ENCODE measurements around the gene FAM174B.

FAM174B gene

DNA sequence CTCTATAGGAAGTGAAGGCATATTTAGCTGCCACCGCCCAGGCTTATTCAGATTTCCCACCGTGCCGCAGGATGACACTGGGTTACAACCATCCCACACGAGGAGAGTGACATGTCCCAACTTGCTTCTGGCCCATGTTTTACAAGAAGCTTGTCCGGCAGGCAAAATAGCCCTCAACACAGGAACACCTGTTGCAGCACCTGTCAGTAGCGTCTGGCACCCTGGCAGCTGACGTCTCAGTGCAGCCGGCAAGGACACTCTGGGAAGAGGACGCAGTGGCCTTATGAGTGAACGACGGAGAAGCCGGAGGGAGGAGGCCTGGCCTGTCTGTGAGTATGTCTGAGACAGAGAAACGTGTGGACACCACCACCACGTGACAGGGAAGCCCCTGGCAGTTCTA, 32.1 kb downstream of the FAM174B start:
- H3K9me3 ChIP-seq (ENCODE audit: low read length): no peaks in the 10 kb centered on the region
- no peak overlapping the region for H3K4me3 ChIP-seq (ENCODE audit: low read depth, low read length, poor library complexity, severe bottlenecking)
- H3K27ac ChIP-seq (ENCODE audit: low read depth, low read length, poor library complexity, severe bottlenecking): no peak overlapping the region
- no peak overlapping the region for H2AFZ ChIP-seq (ENCODE audit: low read length)
- no peaks in the 10 kb centered on the region for H3K9me2 ChIP-seq (ENCODE audit: low read depth, low read length)
- no peak overlapping the region for H3K4me2 ChIP-seq (ENCODE audit: low read length)
- no peaks in the 10 kb centered on the region for H3K36me3 ChIP-seq (ENCODE audit: insufficient read depth, low read length)
- TF ChIP-seq, protein P1, sequence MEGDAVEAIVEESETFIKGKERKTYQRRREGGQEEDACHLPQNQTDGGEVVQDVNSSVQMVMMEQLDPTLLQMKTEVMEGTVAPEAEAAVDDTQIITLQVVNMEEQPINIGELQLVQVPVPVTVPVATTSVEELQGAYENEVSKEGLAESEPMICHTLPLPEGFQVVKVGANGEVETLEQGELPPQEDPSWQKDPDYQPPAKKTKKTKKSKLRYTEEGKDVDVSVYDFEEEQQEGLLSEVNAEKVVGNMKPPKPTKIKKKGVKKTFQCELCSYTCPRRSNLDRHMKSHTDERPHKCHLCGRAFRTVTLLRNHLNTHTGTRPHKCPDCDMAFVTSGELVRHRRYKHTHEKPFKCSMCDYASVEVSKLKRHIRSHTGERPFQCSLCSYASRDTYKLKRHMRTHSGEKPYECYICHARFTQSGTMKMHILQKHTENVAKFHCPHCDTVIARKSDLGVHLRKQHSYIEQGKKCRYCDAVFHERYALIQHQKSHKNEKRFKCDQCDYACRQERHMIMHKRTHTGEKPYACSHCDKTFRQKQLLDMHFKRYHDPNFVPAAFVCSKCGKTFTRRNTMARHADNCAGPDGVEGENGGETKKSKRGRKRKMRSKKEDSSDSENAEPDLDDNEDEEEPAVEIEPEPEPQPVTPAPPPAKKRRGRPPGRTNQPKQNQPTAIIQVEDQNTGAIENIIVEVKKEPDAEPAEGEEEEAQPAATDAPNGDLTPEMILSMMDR (IDR thresholded peaks at IDR 0.05; ENCODE audit: low read length): no peak
- no peak for TF ChIP-seq EZH2 (IDR thresholded peaks at IDR 0.05; ENCODE audit: borderline replicate concordance, low read length)
- no peaks in the 10 kb centered on the region for H3K4me1 ChIP-seq (ENCODE audit: insufficient read depth, low read length, severe bottlenecking)
- H3K9ac ChIP-seq (ENCODE audit: low read length): no peak overlapping the region
- H4K20me1 ChIP-seq (ENCODE audit: insufficient read depth, low read length): no peaks in the 10 kb centered on the region
- H3K27me3 ChIP-seq (ENCODE audit: insufficient read depth, low read length): no peaks in the 10 kb centered on the region
- no peaks in the 10 kb centered on the region for H3F3A ChIP-seq (ENCODE audit: insufficient read depth, low read length)
- H3K79me2 ChIP-seq (ENCODE audit: insufficient read depth, low read length): no peaks in the 10 kb centered on the region

DNA sequence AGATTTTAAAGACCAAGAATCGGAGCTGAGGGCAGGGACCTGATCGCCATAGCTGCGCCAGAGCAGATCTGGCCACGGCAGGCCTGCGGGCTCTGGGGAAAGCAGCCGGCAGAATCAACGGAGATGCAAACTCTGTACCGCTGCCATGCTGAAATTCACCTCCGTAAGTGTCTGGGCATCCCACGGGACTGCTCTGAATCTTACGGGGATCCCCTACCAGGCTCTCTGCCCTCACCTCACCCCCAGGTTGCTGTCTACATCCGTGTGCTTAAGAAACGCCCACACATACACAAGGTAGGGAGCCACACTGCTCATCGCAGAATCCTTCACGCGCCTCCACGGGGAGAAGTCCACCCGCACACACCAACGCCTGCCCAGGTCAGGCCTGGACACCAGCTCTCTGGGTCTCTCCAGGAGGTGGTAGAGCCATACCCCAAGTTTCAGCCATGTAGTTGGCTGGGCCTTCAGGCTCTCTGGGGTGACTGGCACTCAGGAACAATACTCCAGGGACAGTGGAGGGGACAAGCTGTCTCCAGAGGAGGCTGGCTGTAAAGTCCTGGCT, 33.5 kb downstream of the FAM174B start:
- no peak overlapping the region for H3K4me2 ChIP-seq (ENCODE audit: low read length)
- TF ChIP-seq, protein P1 (IDR thresholded peaks at IDR 0.05; ENCODE audit: low read length): no peak
- TF ChIP-seq EZH2 (IDR thresholded peaks at IDR 0.05; ENCODE audit: borderline replicate concordance, low read length): no peak
- H3K36me3 ChIP-seq (ENCODE audit: insufficient read depth, low read length): no peaks in the 10 kb centered on the region
- no peak overlapping the region for H2AFZ ChIP-seq (ENCODE audit: low read length)
- H4K20me1 ChIP-seq (ENCODE audit: insufficient read depth, low read length): no peaks in the 10 kb centered on the region
- H3K9me3 ChIP-seq (ENCODE audit: low read length): no peaks in the 10 kb centered on the region
- no peak overlapping the region for H3K9ac ChIP-seq (ENCODE audit: low read length)
- H3K27me3 ChIP-seq (ENCODE audit: insufficient read depth, low read length): no peaks in the 10 kb centered on the region
- H3K27ac ChIP-seq (ENCODE audit: low read depth, low read length, poor library complexity, severe bottlenecking): no peak overlapping the region
- H3F3A ChIP-seq (ENCODE audit: insufficient read depth, low read length): no peaks in the 10 kb centered on the region
- no peaks in the 10 kb centered on the region for H3K4me1 ChIP-seq (ENCODE audit: insufficient read depth, low read length, severe bottlenecking)
- no peaks in the 10 kb centered on the region for H3K9me2 ChIP-seq (ENCODE audit: low read depth, low read length)
- no peaks in the 10 kb centered on the region for H3K79me2 ChIP-seq (ENCODE audit: insufficient read depth, low read length)
- no peak overlapping the region for H3K4me3 ChIP-seq (ENCODE audit: low read depth, low read length, poor library complexity, severe bottlenecking)

DNA sequence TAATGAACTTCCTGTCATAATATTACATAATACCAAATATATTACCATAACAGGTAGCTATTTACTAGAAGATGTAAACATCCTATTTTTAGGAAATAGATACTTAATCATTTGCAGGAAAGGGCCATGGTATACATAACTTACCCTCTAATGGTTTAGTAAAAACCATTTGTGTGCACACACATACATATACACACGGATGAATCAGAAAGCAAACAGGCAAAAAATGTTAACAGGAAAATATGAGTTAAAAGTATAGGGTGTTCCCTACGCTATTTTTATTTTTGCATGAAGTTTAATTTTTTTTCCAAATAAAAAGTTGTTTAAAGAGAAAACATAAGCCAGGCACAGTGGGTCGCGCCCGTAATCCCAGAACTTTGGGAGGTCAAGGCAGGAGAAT, 34.6 kb downstream of the FAM174B start:
- no peak for TF ChIP-seq EZH2 (IDR thresholded peaks at IDR 0.05; ENCODE audit: borderline replicate concordance, low read length)
- TF ChIP-seq, protein P1 (IDR thresholded peaks at IDR 0.05; ENCODE audit: low read length): no peak
- Histone ChIP-seq H3K9me2 (ENCODE audit: low read depth, low read length) (no peaks in the 10 kb centered on the region), H3F3A (ENCODE audit: insufficient read depth, low read length) (no peaks in the 10 kb centered on the region), H3K27me3 (ENCODE audit: insufficient read depth, low read length) (no peaks in the 10 kb centered on the region), H3K79me2 (ENCODE audit: insufficient read depth, low read length) (no peaks in the 10 kb centered on the region), H3K9ac (ENCODE audit: low read length) (no peak overlapping the region), H3K4me3 (ENCODE audit: low read depth, low read length, poor library complexity, severe bottlenecking) (no peak overlapping the region), H3K27ac (ENCODE audit: low read depth, low read length, poor library complexity, severe bottlenecking) (no peak overlapping the region), H3K9me3 (ENCODE audit: low read length) (no peaks in the 10 kb centered on the region), H3K36me3 (ENCODE audit: insufficient read depth, low read length) (no peaks in the 10 kb centered on the region), H3K4me2 (ENCODE audit: low read length) (no peak overlapping the region), H4K20me1 (ENCODE audit: insufficient read depth, low read length) (no peaks in the 10 kb centered on the region), H3K4me1 (ENCODE audit: insufficient read depth, low read length, severe bottlenecking) (no peaks in the 10 kb centered on the region), H2AFZ (ENCODE audit: low read length) (no peak overlapping the region)

Measured in OCI-LY1 (cell line).